NCI-H774 (cell line): ENCODE results near the gene ENAH.
"Not testable (repeated sequence)": the region's sequence is repeated elsewhere in the genome, so short reads cannot be mapped to it uniquely, and the experiment has no call there.

Experiments
- DNase-seq: peaks from one replicate; lab custom pipeline; 2025; lab: John Stamatoyannopoulos, UW

The ENAH gene

DNA sequence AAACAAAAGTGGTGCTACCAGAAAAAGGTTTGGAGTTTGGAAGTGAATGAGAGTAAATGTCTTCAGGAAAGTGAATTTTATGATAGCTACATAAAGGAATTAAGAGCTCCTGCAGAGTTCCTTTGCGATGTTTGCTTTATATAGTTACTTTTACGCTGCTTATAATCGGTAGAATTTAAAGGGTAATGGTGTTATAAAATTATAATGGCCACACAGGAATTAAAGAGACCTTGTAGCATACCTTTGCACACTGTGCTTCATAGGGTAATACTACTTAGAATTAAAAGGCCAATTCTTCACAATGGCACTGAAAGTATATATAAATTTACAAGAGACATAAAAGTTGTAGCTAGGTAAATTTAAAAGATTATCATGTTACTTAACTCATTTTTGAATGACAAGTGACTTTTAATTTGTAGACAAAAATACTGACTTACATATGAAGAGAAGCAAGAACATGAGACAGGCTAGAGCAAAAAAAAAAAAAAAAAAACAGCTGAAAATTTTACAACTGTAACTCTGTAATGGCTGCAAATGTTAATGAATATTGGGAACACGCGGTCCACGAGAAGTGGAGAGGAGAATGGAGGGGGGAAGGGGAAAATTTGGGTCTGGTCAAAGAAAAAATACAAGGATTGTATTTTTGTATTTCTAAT lies 159.2 kb downstream of the ENAH start:
- no peak for DNase-seq

DNA sequence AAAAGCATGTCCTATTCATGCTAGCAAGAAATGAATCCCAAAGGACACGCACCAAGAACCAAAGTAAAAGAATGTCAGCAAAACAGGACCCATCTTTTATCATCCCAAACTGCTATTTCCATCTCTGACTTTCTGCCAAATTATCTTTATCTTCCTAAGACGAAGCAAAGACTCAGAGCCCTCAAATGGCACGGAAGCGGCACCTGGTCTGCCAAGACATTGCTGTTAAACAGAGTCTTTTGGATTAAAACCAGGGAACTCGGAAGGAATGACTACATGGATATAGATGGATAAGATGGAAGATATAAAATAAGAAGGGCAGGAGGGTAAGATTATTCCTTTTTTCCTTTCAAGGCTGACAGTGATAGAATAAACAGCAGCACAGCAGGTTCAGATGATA lies 164.2 kb downstream of the ENAH start:
- no peak for DNase-seq

DNA sequence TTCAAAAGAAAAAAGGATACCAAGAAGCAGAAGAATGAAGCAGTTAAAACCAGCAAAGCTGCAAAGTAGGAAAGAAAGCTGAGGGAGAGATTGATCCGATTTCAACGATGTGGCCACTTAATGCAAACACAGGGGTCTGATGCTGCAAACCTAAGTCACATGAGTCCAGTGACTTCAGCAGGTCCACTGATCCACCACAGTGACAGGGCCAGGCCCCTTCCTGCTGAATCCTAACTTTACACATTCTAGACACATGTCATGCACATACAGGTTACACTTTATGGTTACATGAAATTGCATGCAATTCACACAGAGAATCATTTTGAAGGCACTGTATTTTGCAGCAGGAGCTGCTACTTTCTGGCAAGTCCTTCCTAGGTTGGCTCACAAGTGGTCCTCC lies 166.1 kb downstream of the ENAH start:
- DNase-seq: no peak

DNA sequence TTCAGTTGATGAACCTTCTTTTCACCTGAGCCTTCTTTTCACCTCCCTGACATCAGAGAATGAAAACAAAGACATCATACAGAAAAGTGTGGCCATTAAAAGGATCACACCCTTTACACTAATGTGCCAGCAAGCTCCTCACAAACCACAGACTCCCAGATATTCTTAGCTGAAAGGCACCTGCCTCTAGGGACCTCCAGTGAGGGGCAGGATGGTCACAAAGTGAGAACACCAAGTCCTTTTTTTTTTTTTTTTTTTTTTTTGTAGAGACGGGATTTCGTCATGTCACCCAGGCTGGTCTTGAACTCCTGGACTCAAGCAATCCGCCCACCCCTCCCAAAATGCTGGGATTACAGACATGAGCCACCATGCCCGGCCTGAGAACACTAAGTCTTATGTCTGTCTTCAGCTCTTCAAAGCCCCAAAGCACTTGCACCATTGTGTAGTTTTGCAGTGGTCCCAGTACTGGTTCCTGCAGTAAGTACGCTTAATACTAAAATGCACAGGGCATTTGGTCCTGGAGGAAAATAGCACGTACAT lies 166.9 kb downstream of the ENAH start:
- DNase-seq: no peak

DNA sequence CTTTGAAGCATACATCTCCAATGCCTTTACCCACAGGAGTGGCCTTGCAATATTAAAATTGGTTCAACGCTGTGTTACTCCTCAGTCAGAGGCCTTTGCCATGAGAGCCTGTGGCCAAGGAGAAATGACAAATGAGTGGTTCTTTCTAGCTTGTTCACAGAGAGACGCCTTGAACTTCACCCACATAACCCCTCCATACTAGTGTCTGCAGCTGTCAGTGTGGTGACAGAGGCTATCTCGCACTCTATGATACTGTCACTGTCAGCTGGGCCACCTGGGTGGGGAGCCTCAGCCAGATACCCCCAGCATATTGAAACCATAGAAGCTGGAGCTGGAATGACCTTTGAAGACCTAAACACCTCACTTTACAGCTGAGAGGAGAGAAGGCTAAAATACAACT lies 167.7 kb downstream of the ENAH start:
- no peak for DNase-seq

GRCh38 chr1:225484657-225485214 lies 168.2 kb downstream of the ENAH start:
- no peak for DNase-seq

GRCh38 chr1:225483818-225484656 lies 168.9 kb downstream of the ENAH start:
- DNase-seq: no peak

GRCh38 chr1:225482421-225482950 lies 170.4 kb downstream of the ENAH start:
- DNase-seq: no peak

DNA sequence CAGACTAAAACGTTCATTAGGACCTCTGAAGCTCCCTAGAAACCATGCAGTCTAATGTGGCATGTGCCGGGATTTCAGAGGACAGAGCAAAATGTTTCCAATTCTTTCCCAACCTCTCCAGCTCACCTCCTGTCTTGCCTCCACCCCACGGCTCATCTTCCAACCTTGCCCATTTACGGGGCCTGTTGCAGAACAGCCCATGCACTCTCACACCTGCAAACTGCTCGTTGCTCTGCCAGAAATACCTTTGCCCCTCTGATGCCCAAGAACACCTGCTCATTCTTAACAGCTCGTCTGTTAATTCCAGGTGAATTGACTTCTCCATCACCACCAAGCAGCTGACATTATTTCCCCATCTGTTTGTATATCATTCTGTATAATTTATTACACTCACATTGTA lies 171.2 kb downstream of the ENAH start:
- peak; percentile 79 for DNase-seq

- DNase-seq: peak; percentile 90
These were observed 172.0 kb downstream of the ENAH start for GRCh38 chr1:225480825-225481434.

- no peak for DNase-seq
These were observed 172.8 kb downstream of the ENAH start for GRCh38 chr1:225479996-225480720.

DNA sequence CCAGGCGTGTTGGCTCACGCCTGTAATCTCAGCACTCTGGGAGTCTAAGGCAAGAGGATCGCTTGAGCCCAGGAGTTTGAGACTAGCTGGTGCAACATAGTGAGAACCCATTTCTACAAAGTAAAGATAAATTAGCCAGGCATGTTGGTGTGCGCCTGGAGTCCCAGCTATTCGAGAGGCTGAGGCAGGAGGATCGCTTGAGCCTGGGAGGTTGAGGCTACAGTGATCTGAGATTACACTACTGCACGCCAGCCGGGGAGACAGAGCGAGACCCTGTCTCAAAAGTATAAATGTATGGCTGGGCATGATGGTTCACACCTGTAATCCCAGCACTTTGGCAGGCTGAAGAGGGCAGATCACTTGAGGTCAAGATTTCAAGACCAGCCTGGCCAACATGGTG lies 173.6 kb downstream of the ENAH start:
- no peak for DNase-seq

DNA sequence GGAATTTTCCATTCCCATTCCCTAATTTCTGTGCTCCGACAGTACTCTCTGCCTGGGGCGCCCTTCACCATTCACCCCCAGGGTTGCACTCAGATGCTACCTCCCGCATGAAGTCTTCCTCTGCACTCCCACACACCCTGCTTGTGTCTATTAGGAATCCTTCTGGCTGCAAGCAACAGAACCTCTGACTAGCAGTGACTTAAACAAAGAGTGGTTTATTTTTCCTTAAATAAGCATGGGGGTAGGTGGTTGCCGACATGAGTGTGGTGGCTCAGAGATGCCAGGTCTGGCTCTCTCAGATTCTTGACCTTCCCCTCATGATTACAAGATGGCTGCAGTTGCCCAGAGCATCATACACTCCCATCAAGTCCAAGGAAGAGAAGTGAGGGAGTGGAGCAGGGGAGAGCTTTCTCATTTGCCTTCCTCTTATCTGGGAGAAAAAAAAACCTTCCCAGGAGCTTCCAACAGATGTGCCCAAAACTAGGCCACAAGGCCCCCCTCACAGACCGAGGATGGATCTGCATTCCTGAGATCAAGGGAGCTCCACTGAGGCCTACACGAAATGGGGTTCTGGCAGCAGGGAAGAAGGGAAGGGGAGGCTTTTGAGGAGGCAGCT lies 175.5 kb downstream of the ENAH start:
- no peak for DNase-seq

DNA sequence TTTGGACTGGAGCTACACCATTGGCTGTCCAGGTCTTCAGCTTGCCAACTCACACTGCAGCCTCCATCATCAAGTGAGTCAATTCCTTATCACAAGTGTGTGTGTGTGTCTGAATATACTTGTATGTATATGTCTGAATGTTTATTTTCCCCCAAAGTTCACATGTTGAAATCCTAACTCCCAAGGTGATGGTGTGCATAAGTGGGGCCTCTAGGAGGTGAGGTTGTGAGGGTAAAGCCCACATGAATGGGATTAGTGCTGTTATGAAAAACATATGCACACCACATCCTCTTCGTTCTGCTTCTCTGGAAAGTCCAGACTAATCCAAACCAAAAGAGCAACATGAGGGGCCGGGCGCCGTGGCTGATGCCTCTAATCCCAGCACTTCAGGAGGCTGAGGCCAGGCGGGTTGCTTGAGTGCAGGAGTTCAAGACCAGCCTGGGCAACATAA lies 176.4 kb downstream of the ENAH start:
- DNase-seq: no peak

- no peak for DNase-seq
These were observed 176.8 kb downstream of the ENAH start for GRCh38 chr1:225476100-225476511.

- peak; percentile 79 for DNase-seq
These were observed 177.7 kb downstream of the ENAH start for GRCh38 chr1:225474986-225475820.

GRCh38 chr1:225474439-225474985 lies 178.4 kb downstream of the ENAH start:
- DNase-seq: no peak

DNA sequence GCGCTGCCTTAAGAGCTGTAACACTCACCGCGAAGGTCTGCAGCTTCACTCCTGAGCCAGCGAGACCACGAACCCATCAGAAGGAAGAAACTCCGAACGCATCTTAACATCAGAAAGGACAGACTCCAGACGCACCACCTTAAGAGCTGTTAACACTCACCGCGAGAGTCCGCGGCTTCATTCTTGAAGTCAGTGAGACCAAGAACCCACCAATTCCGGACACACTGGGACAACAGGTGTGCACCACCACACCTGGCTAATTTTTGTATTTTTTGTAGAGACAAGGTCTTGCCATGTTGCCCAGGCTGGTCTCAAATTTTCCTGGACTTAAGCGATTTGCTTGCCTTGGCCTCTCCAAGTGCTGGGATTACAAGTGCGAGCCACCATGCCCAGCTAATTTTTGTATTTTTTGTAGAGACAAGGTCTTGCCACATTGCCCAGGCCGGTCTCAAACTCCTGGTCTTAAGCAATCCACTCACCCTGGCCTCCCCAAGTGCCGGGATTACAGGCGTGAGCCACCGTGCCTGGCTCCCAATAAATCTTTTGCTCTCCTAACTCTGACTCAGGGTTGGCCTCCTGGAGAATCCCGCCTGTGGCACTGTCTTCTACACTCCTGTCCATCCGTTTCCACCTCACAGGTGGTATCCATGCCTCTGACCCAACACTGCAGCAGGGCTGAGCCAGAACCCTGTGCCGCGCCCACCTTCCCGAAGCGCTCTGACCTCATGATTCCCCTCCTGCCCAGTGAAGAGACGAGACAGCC lies 179.1 kb downstream of the ENAH start:
- not testable (repeated sequence) for DNase-seq

DNA sequence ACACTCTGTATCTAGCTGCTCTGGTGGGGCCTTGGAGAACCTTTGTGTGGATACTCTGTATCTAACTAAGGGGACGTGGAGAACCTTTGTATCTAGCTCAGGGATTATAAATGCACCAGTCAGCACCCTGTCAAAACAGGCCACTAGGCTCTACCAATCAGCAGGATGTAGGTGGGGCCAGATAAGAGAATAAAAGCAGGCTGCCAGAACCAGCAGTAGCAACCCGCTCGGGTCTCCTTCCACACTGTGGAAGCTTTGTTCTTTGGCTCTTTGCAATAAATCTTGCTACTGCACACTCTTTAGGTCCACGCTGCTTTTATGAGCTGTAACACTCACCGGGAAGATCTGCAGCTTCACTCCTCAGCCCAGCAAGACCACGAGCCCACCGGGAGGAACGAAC lies 179.7 kb downstream of the ENAH start:
- not testable (repeated sequence) for DNase-seq
